B cell (primary cell): ENCODE data around the gene LARGE1. TPM values are rescaled to one million over a fixed set of nuclear protein-coding genes. Genes with fewer than 3 reads are reported as not detected.
A peak's percentile ranks its signal among the peaks of the same experiment; 100 is the strongest.

ENCODE experiments used
- ATAC-seq: fragments of 200-7000 bp; cut with Tn5 transposase; one replicate; pipeline ENCODE4 v1.10.0; 2021; ENCODE audit warnings: low read depth, mild to moderate bottlenecking, moderate number of reproducible peaks, moderate library complexity
- CTCF ChIA-PET: fragments of 350-600 bp; sonication (Branson Sonifier 250); formaldehyde crosslinking; loops from one replicate; lab custom pipeline; 2021; ENCODE audit warnings: antibody characterized with exemption, inconsistent platforms; lab: Charles Lee
- POLR2A ChIA-PET: fragments of 350-600 bp; sonication (Branson Sonifier 250); formaldehyde crosslinking; loops from one replicate; lab custom pipeline; 2021; ENCODE audit warnings: antibody characterized with exemption; lab: Charles Lee
- DNase-seq: peaks from one replicate; pipeline ENCODE4 v3.0.0; 2013
- H2AFZ ChIP-seq: 2 replicates; pipeline ENCODE4 v1.6.1; 2012; ENCODE audit warnings: mild to moderate bottlenecking, low read depth, low read length; ENCODE audit not compliant: insufficient read depth, poor library complexity, severe bottlenecking
- H3K27ac ChIP-seq, 2 donors: 1 replicate in 1 of 2; 2 replicates in 1 of 2; pipeline ENCODE4 v1.5.1; 2012 to 2013; ENCODE audit warnings: low read length in 2 of 2, mild to moderate bottlenecking in 2 of 2, moderate library complexity in 1 of 2
- H3K27me3 ChIP-seq, 4 experiments: fragments of 200-600 bp in 1 of 4; sonication (generic) in 1 of 4; replicated peaks in 1 of 4; 1 replicate in 2 of 4; 2 replicates in 2 of 4; pipeline versions ENCODE4 v1.6.1 to v1.7.0; 2013 to 2016; ENCODE audit warnings: low read length in 3 of 4, mild to moderate bottlenecking in 2 of 4, mixed read lengths in 1 of 4, moderate library complexity in 1 of 4; ENCODE audit not compliant: insufficient read depth in 4 of 4, control insufficient read depth in 3 of 4; ENCODE audit errors: control extremely low read depth in 1 of 4
- H3K36me3 ChIP-seq, 2 experiments: replicated peaks in 1 of 2; 1 replicate in 1 of 2; 2 replicates in 1 of 2; pipeline versions ENCODE4 v1.6.1 to v1.7.1; 2013; ENCODE audit warnings: low read length in 1 of 2; ENCODE audit not compliant: insufficient read depth in 2 of 2, control insufficient read depth in 1 of 2; ENCODE audit errors: control extremely low read depth in 1 of 2, extremely low read depth in 1 of 2
- H3K4me1 ChIP-seq, 2 donors: fragments of 200-600 bp in 1 of 2; sonication (generic) in 1 of 2; 1 replicate in 1 of 2; 2 replicates in 1 of 2; pipeline versions ENCODE4 v1.5.1 to v1.6.1; 2013 to 2017; ENCODE audit warnings: low read length in 2 of 2; ENCODE audit not compliant: control insufficient read depth in 2 of 2, insufficient read depth in 2 of 2
- H3K4me2 ChIP-seq: replicated peaks from 2 replicates; pipeline ENCODE3; 2012; ENCODE audit warnings: mild to moderate bottlenecking, low read depth, low read length; ENCODE audit not compliant: poor library complexity, severe bottlenecking
- H3K4me3 ChIP-seq, 5 experiments: fragments of 200-600 bp in 1 of 5; sonication (generic) in 1 of 5; 1 replicate in 3 of 5; 2 replicates in 2 of 5; pipeline versions ENCODE4 v1.5.1 to v1.7.0; 2011 to 2016; ENCODE audit warnings: low read length in 4 of 5, mild to moderate bottlenecking in 4 of 5, low read depth in 2 of 5, control low read depth in 1 of 5, moderate library complexity in 1 of 5; ENCODE audit not compliant: insufficient read depth in 1 of 5; ENCODE audit errors: control extremely low read depth in 1 of 5, extremely low read depth in 1 of 5
- H3K79me2 ChIP-seq: fragments of 200-600 bp; sonication (generic); one replicate; pipeline ENCODE4 v1.6.0; 2016; ENCODE audit warnings: low read length; ENCODE audit not compliant: control insufficient read depth, insufficient read depth
- H3K9ac ChIP-seq: fragments of 200-600 bp; sonication (generic); 2 replicates; pipeline ENCODE4 v1.6.1; 2017; ENCODE audit warnings: mild to moderate bottlenecking, low read length, moderate library complexity
- H3K9me3 ChIP-seq, 3 donors: one replicate each; pipeline versions ENCODE4 v1.6.1 to v1.7.1; 2013; ENCODE audit warnings: low read length in 2 of 3; ENCODE audit not compliant: control insufficient read depth in 2 of 3, insufficient read depth in 1 of 3; ENCODE audit errors: control extremely low read depth in 1 of 3
- H4K20me1 ChIP-seq: 2 replicates; pipeline ENCODE4 v1.6.0; 2012; ENCODE audit warnings: mild to moderate bottlenecking, low read length; ENCODE audit not compliant: insufficient read depth, control insufficient read depth, poor library complexity, severe bottlenecking
- H3K27ac Mint-ChIP-seq: one replicate; pipeline ENCODE4 v1.8.0; 2021; ENCODE audit warnings: mixed read lengths
- H3K27me3 Mint-ChIP-seq: one replicate; pipeline ENCODE4 v1.8.0; 2021; ENCODE audit warnings: mixed read lengths
- H3K4me1 Mint-ChIP-seq: one replicate; pipeline ENCODE4 v1.8.0; 2021; ENCODE audit warnings: mixed read lengths
- H3K4me3 Mint-ChIP-seq: one replicate; pipeline ENCODE4 v1.8.0; 2021; ENCODE audit warnings: mixed read lengths
- H3K9me3 Mint-ChIP-seq: one replicate; pipeline ENCODE4 v1.8.0; 2022; ENCODE audit warnings: mixed read lengths; ENCODE audit not compliant: insufficient read depth
- CTCF ChIP-seq: fragments of 200-600 bp; IDR thresholded peaks from one replicate; pipeline ENCODE4 v1.8.0; 2022; ENCODE audit warnings: antibody characterized with exemption, mild to moderate bottlenecking
- EZH2 ChIP-seq: IDR thresholded peaks from 2 replicates; pipeline ENCODE4 v1.6.1; 2012; ENCODE audit warnings: borderline replicate concordance, low read depth, mild to moderate bottlenecking, moderate library complexity, low read length; ENCODE audit not compliant: insufficient read depth, poor library complexity, severe bottlenecking
- WGBS: methylation state at CpG from one replicate; pipeline ENCODE4 v1.1.5; 2013; ENCODE audit warnings: missing lambda C conversion rate; ENCODE audit not compliant: insufficient coverage; 5-methylcytosine and 5-hydroxymethylcytosine counted together
- intact Hi-C: fragments of 100-400 bp; cut with micrococcal nuclease; formaldehyde crosslinking; loops from one replicate; pipeline ENCODE4 v1.10.0; 2022
- polyA plus RNA-seq: library from polyadenylated mRNA; depleted of rRNA; stranded (reverse); fragments of >200 nt; gene quantifications from 2 replicates; pipeline ENCODE4 v1.2.3, GENCODE V29; 2012
- total RNA-seq, 2 donors: library from RNA; stranded (reverse); fragments of 120-200 nt in 1 of 2; gene quantifications; 1 replicate in 1 of 2; 2 replicates in 1 of 2; pipeline versions ENCODE4 v1.2.3 to v1.2.4, GENCODE V29; 2013 to 2022

LARGE1 gene
- total and polyA plus RNA-seq, 2 donors (not counting 1 experiment from before 2014, with no cell fraction given): 20.7 to 82.0 TPM

GRCh38 chr22:33542722-33543121 lies 377.6 kb downstream of the LARGE1 start:
- Mint-ChIP-seq H3K9me3 (no peaks in the 10 kb centered on the region), H3K4me3 (no peak overlapping the region), H3K4me1 (peaks cover 34% of the 10 kb centered on the region), H3K27ac (no peak overlapping the region), H3K27me3 (no peaks in the 10 kb centered on the region)
- ChIA-PET CTCF (interaction anchor here (0.6 to 1.3 kb wide), 2 partner anchors 23 to 39 kb away, joined by 5 to 6 read pairs; no protein-coding TSS in a partner anchor), POLR2A (no interaction called here)
- Histone ChIP-seq H3K9ac (no peak overlapping the region), H2AFZ (no peak overlapping the region), H3K27ac (no peak overlapping the region), H3K9me3 (no peaks in the 10 kb centered on the region), H3K4me2 (no peak overlapping the region), H3K4me1 (peaks cover 19 to 28% of the 10 kb centered on the region in 2 donors), H4K20me1 (no peaks in the 10 kb centered on the region), H3K36me3 (no peaks in the 10 kb centered on the region), H3K4me3 (no peak overlapping the region), H3K79me2 (peaks cover 3% of the 10 kb centered on the region), H3K27me3 (no peaks in the 10 kb centered on the region)
- TF ChIP-seq EZH2: no peak
- 92% methylated on average over 2 of the region's 4 CpGs for WGBS
- DNase-seq (no peak), ATAC-seq (no peak)
- intact Hi-C loops: no loop called here

- H3K79me2 ChIP-seq: peaks cover 3% of the 10 kb centered on the region
- 100% methylated on average over 1 of the region's 3 CpGs for WGBS
- DNase-seq: no peak
- H3K4me1 ChIP-seq: peaks cover 19 to 28% of the 10 kb centered on the region in 2 donors
- H3K4me1 Mint-ChIP-seq: peaks cover 36% of the 10 kb centered on the region
- H3K36me3 ChIP-seq: no peaks in the 10 kb centered on the region
- no peak overlapping the region for H2AFZ ChIP-seq
- H3K9me3 Mint-ChIP-seq: no peaks in the 10 kb centered on the region
- no peak overlapping the region for H3K4me3 ChIP-seq
- H3K4me3 Mint-ChIP-seq: no peak overlapping the region
- ATAC-seq: no peak
- no peaks in the 10 kb centered on the region for H3K9me3 ChIP-seq
- CTCF ChIA-PET: interaction anchor here (0.6 to 1.3 kb wide), 2 partner anchors 23 to 39 kb away, joined by 5 to 6 read pairs; no protein-coding TSS in a partner anchor
- H4K20me1 ChIP-seq: no peaks in the 10 kb centered on the region
- peak overlapping the region; percentile 6 for H3K27ac Mint-ChIP-seq
- POLR2A ChIA-PET: no interaction called here
- H3K4me2 ChIP-seq: no peak overlapping the region
- H3K27me3 ChIP-seq: no peaks in the 10 kb centered on the region
- intact Hi-C loops: no loop called here
- TF ChIP-seq CTCF (no peak), EZH2 (no peak)
- H3K27ac ChIP-seq: no peak overlapping the region
- no peaks in the 10 kb centered on the region for H3K27me3 Mint-ChIP-seq
- no peak overlapping the region for H3K9ac ChIP-seq
Observed at GRCh38 chr22:33542153-33542552, 378.1 kb downstream of the LARGE1 start.
